HepG2 (cell line): ENCODE measurements around the gene SPATA25. TPM values are rescaled to one million over a fixed set of nuclear protein-coding genes. Genes with fewer than 3 reads are reported as not detected.

ENCODE experiments used
- AKAP8 ChIP-seq: sonication (generic); formaldehyde crosslinking; IDR thresholded peaks from 2 replicates; pipeline ENCODE4 v1.5.1; 2020; ENCODE audit warnings: mild to moderate bottlenecking, missing genetic modification reagents
- CCDC6 ChIP-seq: sonication (generic); formaldehyde crosslinking; IDR thresholded peaks from 2 replicates; pipeline ENCODE4 v1.8.1; 2022; ENCODE audit warnings: mild to moderate bottlenecking, missing genetic modification reagents, moderate library complexity
- EEA1 ChIP-seq: sonication (generic); formaldehyde crosslinking; IDR thresholded peaks from 2 replicates; pipeline ENCODE4 v1.5.1; 2020; ENCODE audit warnings: mild to moderate bottlenecking, missing genetic modification reagents, borderline replicate concordance
- FOXK2 ChIP-seq: fragments of 450-650 bp; IDR thresholded peaks from 2 replicates; pipeline ENCODE4 v1.6.1; 2016
- HMG20B ChIP-seq: conservative IDR thresholded peaks from 2 replicates; pipeline ENCODE4 v1.6.1; 2016; ENCODE audit warnings: missing genetic modification reagents, missing compliant biosample characterization
- JUN ChIP-seq: sonication (generic); formaldehyde crosslinking; IDR thresholded peaks from 2 replicates; pipeline ENCODE4 v1.4.0; 2020; ENCODE audit warnings: mild to moderate bottlenecking, missing genetic modification reagents
- KAT7 ChIP-seq: IDR thresholded peaks from 2 replicates; pipeline ENCODE4 v1.6.1; 2018; ENCODE audit warnings: borderline replicate concordance, missing compliant biosample characterization
- KLF9 ChIP-seq: IDR thresholded peaks from 2 replicates; pipeline ENCODE4 v1.6.1; 2016; ENCODE audit warnings: low read depth
- MYC ChIP-seq: sonication (generic); formaldehyde crosslinking; IDR thresholded peaks from 2 replicates; pipeline ENCODE4 v1.9.0; 2021; ENCODE audit warnings: missing genetic modification reagents, borderline replicate concordance
- NFE2 ChIP-seq: sonication (generic); formaldehyde crosslinking; IDR thresholded peaks from 2 replicates; pipeline ENCODE4 v1.4.0; 2020; ENCODE audit warnings: missing genetic modification reagents
- RFX5 ChIP-seq: IDR thresholded peaks from 2 replicates; pipeline ENCODE4 v1.6.1; 2011; ENCODE audit warnings: low read depth, low read length, improper control_type of control experiment
- SATB2 ChIP-seq: sonication (generic); formaldehyde crosslinking; IDR thresholded peaks from 2 replicates; pipeline ENCODE4 v1.5.0; 2020; ENCODE audit warnings: missing genetic modification reagents
- YEATS4 ChIP-seq: sonication (generic); formaldehyde crosslinking; IDR thresholded peaks from 2 replicates; pipeline ENCODE4 v1.4.0; 2020; ENCODE audit warnings: missing genetic modification reagents, borderline replicate concordance
- ZBTB1 ChIP-seq: sonication (generic); formaldehyde crosslinking; IDR thresholded peaks from 2 replicates; pipeline ENCODE4 v1.4.0; 2020; ENCODE audit warnings: missing genetic modification reagents, borderline replicate concordance
- ZNF335 ChIP-seq: sonication (generic); formaldehyde crosslinking; IDR thresholded peaks from 2 replicates; pipeline ENCODE4 v1.4.0; 2020; ENCODE audit warnings: missing genetic modification reagents
- ZNF607 ChIP-seq: sonication (generic); formaldehyde crosslinking; IDR thresholded peaks from 2 replicates; pipeline ENCODE4 v1.5.1; 2020; ENCODE audit warnings: missing genetic modification reagents, mild to moderate bottlenecking, borderline replicate concordance
- polyA plus RNA-seq, 8 experiments: library from polyadenylated mRNA; depleted of rRNA in 3 of 8; stranded (reverse) in 7 of 8; unstranded in 1 of 8; fragments of >200 nt; fragmentation: Illumina TruSeq in 4 of 8; extraction: Trizol in 4 of 8; gene quantifications; 2 replicates each; pipeline versions ENCODE4 v1.2.1 to v1.2.3, GENCODE V29; 2011 to 2016; ENCODE audit warnings: low read depth in 4 of 8, missing spikeins in 1 of 8, mixed read lengths in 1 of 8; ENCODE audit not compliant: insufficient read depth in 1 of 8
- total RNA-seq, 5 experiments: library from RNA; depleted of rRNA; stranded (reverse); fragments of >200 nt; fragmentation: Illumina TruSeq; extraction: Trizol; gene quantifications; 2 replicates each; pipeline ENCODE4 v1.2.3, GENCODE V29; 2016; ENCODE audit warnings: low read depth in 1 of 5
- TF ChIP-seq, protein P1 (sequence below): sonication (generic); formaldehyde crosslinking; IDR thresholded peaks from 2 replicates; pipeline ENCODE4 v1.9.0; 2021; ENCODE audit warnings: missing genetic modification reagents, borderline replicate concordance
- TF ChIP-seq, protein P2 (sequence below), 2 experiments: sonication (generic) in 1 of 2; formaldehyde crosslinking in 1 of 2; IDR thresholded peaks; 2 replicates each; pipeline versions ENCODE4 v1.4.0 to v1.6.1; 2018 to 2020; ENCODE audit warnings: missing genetic modification reagents in 2 of 2, borderline replicate concordance in 1 of 2, low read depth in 1 of 2, mild to moderate bottlenecking in 1 of 2, missing biosample characterization in 1 of 2
- TF ChIP-seq, protein P3 (sequence below): sonication (generic); formaldehyde crosslinking; IDR thresholded peaks from 2 replicates; pipeline ENCODE4 v1.5.0; 2020; ENCODE audit warnings: mild to moderate bottlenecking, missing genetic modification reagents
- TF ChIP-seq, protein P4 (sequence below): sonication (generic); formaldehyde crosslinking; IDR thresholded peaks from 2 replicates; pipeline ENCODE4 v1.4.0; 2020; ENCODE audit warnings: mild to moderate bottlenecking, missing genetic modification reagents

SPATA25 gene
- total and polyA plus RNA-seq, 2 of the 13 experiments (the other 11 are each of a cell fraction or from before 2014, with no cell fraction given): 4.8 to 7.6 TPM

DNA sequence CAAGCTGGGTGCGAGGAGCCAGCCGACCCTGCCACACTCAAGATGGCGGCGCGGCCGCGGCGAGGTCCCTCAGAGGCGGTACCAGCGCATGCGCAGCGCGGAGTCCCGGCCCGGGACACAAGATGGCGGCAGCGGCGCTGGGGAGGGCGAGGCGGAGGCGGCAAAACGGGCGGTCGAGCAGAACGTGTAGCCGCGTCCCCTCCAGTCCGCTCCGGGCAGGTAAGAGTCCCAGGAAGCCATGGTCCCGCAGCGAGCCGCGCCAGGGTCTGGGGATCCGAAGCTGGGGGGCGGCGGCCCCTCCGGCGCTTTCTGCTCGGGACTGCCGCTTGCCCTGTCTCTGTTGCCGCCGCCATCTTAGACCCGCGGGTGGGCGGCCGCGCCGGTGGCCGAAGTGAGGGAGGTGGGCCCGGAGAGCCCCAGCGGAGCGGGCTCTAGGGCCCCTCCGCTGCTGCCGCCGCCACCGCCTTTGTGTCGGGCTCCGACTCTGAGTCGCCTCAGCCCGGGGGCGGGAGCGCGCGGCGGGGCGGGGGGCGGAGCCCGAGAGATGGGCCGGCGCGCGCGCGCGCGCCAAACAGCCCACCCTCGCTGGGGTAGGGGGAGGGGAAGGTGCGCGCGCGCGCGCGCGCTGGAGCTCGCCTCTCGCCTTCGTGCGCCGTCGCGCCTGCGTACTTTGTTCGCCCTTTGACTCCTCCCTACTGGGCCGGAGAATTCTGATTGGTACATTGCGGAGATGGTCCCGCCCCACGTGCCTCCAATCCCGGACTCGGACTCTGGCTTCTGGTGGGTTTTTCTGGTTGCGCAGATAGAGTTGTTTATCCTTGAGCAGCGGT is 47.4 kb upstream of the SPATA25 start, which contains the start of gene PCIF1 (continued):
- no peak for TF ChIP-seq JUN (CRISPR knock-in tag)
- TF ChIP-seq KLF9: peak; percentile 48
- TF ChIP-seq, protein P1, sequence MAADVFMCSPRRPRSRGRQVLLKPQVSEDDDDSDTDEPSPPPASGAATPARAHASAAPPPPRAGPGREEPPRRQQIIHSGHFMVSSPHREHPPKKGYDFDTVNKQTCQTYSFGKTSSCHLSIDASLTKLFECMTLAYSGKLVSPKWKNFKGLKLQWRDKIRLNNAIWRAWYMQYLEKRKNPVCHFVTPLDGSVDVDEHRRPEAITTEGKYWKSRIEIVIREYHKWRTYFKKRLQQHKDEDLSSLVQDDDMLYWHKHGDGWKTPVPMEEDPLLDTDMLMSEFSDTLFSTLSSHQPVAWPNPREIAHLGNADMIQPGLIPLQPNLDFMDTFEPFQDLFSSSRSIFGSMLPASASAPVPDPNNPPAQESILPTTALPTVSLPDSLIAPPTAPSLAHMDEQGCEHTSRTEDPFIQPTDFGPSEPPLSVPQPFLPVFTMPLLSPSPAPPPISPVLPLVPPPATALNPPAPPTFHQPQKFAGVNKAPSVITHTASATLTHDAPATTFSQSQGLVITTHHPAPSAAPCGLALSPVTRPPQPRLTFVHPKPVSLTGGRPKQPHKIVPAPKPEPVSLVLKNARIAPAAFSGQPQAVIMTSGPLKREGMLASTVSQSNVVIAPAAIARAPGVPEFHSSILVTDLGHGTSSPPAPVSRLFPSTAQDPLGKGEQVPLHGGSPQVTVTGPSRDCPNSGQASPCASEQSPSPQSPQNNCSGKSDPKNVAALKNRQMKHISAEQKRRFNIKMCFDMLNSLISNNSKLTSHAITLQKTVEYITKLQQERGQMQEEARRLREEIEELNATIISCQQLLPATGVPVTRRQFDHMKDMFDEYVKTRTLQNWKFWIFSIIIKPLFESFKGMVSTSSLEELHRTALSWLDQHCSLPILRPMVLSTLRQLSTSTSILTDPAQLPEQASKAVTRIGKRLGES (CRISPR knock-in tag): peak; percentile 93
- TF ChIP-seq CCDC6 (CRISPR knock-in tag): peak; percentile 92
- TF ChIP-seq MYC (CRISPR knock-in tag): peak; percentile 94
- peak; percentile 94 for TF ChIP-seq ZNF607 (CRISPR knock-in tag)
- TF ChIP-seq ZBTB1 (CRISPR knock-in tag): no peak
- peak; percentile 98; the same call in 1 of the 2 replicates for TF ChIP-seq EEA1
- TF ChIP-seq KAT7 (CRISPR knock-in tag): peak; percentile 83; the same call in 1 of the 2 replicates
- TF ChIP-seq RFX5: peak; percentile 59
- TF ChIP-seq NFE2 (CRISPR knock-in tag): peak; percentile 51; the same call in 1 of the 2 replicates
- peak; percentile 20; the same call in 1 of the 2 replicates for TF ChIP-seq HMG20B (CRISPR knock-in tag)
- TF ChIP-seq, protein P2, sequence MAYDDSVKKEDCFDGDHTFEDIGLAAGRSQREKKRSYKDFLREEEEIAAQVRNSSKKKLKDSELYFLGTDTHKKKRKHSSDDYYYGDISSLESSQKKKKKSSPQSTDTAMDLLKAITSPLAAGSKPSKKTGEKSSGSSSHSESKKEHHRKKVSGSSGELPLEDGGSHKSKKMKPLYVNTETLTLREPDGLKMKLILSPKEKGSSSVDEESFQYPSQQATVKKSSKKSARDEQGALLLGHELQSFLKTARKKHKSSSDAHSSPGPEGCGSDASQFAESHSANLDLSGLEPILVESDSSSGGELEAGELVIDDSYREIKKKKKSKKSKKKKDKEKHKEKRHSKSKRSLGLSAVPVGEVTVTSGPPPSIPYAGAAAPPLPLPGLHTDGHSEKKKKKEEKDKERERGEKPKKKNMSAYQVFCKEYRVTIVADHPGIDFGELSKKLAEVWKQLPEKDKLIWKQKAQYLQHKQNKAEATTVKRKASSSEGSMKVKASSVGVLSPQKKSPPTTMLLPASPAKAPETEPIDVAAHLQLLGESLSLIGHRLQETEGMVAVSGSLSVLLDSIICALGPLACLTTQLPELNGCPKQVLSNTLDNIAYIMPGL (CRISPR knock-in tag; IDR thresholded peaks at IDR 0.05; ENCODE audit: borderline replicate concordance in 1 of 2, low read depth in 1 of 2): peak; percentile 81 to 94
- TF ChIP-seq, protein P3, sequence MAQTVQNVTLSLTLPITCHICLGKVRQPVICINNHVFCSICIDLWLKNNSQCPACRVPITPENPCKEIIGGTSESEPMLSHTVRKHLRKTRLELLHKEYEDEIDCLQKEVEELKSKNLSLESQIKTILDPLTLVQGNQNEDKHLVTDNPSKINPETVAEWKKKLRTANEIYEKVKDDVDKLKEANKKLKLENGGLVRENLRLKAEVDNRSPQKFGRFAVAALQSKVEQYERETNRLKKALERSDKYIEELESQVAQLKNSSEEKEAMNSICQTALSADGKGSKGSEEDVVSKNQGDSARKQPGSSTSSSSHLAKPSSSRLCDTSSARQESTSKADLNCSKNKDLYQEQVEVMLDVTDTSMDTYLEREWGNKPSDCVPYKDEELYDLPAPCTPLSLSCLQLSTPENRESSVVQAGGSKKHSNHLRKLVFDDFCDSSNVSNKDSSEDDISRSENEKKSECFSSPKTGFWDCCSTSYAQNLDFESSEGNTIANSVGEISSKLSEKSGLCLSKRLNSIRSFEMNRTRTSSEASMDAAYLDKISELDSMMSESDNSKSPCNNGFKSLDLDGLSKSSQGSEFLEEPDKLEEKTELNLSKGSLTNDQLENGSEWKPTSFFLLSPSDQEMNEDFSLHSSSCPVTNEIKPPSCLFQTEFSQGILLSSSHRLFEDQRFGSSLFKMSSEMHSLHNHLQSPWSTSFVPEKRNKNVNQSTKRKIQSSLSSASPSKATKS (CRISPR knock-in tag): no peak
- TF ChIP-seq, protein P4, sequence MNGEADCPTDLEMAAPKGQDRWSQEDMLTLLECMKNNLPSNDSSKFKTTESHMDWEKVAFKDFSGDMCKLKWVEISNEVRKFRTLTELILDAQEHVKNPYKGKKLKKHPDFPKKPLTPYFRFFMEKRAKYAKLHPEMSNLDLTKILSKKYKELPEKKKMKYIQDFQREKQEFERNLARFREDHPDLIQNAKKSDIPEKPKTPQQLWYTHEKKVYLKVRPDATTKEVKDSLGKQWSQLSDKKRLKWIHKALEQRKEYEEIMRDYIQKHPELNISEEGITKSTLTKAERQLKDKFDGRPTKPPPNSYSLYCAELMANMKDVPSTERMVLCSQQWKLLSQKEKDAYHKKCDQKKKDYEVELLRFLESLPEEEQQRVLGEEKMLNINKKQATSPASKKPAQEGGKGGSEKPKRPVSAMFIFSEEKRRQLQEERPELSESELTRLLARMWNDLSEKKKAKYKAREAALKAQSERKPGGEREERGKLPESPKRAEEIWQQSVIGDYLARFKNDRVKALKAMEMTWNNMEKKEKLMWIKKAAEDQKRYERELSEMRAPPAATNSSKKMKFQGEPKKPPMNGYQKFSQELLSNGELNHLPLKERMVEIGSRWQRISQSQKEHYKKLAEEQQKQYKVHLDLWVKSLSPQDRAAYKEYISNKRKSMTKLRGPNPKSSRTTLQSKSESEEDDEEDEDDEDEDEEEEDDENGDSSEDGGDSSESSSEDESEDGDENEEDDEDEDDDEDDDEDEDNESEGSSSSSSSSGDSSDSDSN (CRISPR knock-in tag): peak; percentile 98
- no peak; the same call in 1 of the 2 replicates for TF ChIP-seq SATB2 (CRISPR knock-in tag)
- peak; percentile 91 for TF ChIP-seq FOXK2
- TF ChIP-seq ZNF335 (CRISPR knock-in tag): peak; percentile 98
- TF ChIP-seq AKAP8 (CRISPR knock-in tag): peak; percentile 96
- peak; percentile 86 for TF ChIP-seq YEATS4 (CRISPR knock-in tag)
